COLO668 (cell line): ENCODE results near the gene NME5.

ENCODE experiments used
- DNase-seq: peaks from one replicate; lab custom pipeline; 2025; ENCODE audit not compliant: unreplicated experiment; lab: John Stamatoyannopoulos, UW

The NME5 gene

GRCh38 chr5:138140268-138140667, 1.0 kb upstream of the NME5 start:
- no peak for DNase-seq

GRCh38 chr5:138139781-138140090, 508 bp upstream of the NME5 start:
- no peak for DNase-seq

DNA sequence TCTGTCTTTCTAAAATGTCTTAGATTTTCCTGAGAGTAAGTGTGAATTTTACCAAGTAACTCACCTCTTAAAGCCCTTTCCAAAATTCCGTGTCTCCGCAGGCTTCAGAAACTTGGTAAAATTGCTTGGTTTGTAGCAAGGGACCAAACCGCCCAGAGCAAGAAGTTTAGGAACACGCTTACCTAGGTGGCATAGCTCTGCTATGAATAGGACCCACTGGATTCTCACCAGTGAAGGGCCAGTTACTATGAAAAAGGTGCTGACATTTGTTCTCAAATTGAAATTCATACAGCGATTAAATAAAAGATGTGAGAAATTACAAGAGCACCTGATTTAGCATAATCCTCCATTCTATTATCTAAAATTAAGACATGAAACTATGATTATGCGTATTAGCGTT, 6.7 kb downstream of the NME5 start:
- no peak for DNase-seq

- no peak for DNase-seq
Measured at GRCh38 chr5:138129347-138129746, 9.9 kb downstream of the NME5 start.

GRCh38 chr5:138128334-138128733, 10.9 kb downstream of the NME5 start:
- no peak for DNase-seq

DNA sequence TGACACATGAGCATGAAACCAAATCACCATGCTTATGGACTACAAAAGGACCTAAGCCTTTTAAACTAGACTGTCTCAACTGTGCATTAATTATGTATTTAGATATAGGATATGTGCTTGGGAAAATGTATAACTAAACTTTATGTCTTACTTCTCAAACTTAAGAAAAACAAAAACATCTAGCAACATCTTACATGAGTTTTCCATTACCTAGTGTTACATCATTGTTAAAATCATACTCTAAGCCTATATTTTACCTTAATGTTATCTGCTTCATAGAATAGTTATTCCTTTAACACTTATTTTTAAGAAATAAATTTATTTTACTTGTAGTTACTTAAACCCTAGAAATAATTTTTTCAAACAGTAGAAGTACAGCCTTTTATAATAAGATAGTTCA, 24.0 kb downstream of the NME5 start:
- no peak for DNase-seq

GRCh38 chr5:138111937-138112336, 27.3 kb downstream of the NME5 start:
- no peak for DNase-seq

DNA sequence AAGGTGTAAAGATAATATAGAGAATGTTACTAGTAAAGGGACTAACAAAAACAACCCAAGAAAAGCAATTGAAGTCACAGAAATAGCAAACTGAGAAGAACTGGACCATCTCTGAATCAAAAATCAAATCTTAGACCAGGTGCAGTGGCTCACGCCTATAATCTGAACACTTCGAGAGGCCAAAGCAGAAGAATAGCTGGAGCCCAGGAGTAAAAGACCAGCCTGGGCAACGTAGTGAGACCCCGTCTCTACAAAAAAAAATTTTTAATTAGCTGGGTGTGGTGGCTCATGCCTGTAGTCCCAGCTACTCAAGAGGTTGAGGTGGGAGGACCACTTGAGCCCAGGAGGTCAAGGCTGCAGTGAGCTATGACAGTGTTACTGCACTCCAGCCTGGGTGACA, 28.0 kb downstream of the NME5 start:
- DNase-seq: no peak

GRCh38 chr5:138110266-138110963, 28.8 kb downstream of the NME5 start:
- no peak for DNase-seq

DNA sequence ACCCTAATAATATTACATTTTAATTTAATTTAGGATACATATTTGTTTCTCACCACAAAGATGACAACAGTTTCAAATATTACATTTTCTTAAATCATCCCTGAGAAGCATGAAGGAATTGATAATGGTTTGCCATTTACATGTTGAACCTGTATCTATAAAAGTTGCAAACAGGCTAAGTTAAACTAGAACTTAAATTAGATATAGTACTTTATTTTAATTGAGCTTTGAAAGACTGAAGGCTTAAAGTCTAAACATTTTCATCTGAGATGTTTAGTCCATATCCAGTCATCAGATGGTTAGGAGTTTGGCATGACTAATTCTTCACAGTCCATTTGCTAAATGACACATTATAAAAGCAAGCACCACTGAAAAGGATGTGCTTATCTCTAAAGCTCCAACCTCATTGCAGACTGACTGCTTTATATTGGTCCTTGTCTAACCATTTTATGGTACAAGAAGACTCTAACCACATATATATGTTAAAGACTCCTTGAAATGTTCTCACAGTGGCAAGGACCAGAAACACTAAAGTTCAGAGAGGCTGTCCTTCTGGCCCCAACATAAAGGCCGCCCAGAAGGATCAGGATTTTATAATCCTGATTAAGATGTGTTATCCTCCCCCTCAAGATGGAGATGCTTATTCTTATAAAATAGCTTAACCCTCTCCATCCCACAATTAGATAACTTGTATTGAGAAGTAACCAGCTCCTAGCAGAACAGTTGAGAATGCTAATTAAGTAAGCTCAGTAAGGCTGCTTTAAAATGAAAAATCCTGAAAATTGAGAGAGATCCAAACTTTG, 29.6 kb downstream of the NME5 start:
- DNase-seq: no peak

DNA sequence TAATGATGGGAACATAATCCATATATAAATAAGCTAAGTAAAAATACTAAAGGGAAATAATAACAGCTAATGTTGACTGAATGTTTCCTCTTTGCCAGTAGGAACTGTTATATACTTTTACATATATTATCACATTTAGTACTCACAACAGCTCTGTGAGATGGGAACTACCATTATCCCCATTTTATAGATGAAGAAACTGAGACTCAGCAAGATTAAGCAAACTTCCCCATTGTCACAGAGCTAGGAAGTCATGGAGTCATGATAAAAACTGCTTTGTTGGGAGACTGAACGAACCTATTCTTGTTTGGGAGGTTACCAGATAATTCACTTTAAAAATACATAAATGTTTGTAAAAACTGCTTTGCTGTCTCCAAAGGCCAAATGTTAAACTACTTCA, 32.0 kb downstream of the NME5 start:
- DNase-seq: no peak

DNA sequence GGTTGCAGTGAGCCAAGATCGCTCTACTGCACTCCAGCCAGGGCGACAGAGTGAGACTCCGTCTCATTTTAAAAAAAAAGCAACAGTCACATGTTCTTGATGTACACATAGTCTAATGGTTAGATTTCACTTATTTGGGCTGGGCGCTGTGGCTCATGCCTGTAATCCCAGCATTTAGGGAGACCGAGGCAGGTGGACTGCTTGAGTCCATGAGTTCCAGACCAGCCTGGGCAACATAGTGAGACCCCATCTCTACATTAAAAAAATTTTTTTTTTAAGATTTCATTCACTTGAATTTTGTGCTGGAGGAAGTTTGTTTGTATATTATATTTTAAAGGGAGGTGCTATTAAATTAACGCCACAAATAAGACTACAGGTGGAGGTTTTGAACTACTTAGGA, 33.5 kb downstream of the NME5 start:
- DNase-seq: no peak

- no peak for DNase-seq
Measured at GRCh38 chr5:138103319-138103637, 36.0 kb downstream of the NME5 start.

DNA sequence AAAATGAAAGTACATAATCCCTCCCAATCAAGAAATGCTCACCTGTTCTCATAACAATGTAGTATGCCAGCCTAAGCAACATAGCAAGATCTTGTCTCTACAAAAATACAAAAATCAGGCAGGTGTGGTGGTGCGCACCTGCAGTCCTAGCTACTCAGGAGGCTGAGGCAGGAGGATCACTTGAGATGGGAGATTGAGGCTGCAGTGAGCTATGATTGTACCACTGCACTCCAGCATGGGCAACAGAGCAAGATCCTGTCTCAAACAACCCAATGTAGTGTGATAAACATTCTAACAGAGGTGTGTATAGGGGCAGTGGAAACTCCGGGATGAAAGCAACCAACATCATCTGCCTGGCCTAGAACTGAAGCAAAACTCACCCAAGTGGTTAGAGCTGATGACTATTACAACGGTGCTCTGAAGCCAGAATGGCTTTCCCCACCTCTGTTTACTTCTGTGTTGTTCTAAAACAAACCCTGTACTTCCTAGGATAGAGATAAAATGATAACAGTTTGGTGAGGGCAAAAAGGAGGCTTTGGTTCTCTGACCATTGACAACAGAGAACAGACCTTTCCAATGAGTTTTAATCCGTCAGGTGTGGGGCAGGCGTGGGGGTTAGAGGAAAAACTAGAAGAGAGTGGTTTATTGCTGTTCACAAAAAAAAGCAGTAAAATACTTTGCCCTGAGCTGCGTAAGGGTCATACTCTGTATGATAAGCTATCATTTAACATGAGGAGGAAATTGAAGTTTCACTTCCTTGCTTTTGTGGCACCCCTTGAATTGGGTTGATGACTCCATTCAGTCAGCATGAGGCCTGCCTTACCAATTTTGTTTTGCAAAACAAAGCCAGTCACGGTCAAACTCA, 36.5 kb downstream of the NME5 start:
- no peak for DNase-seq

- no peak for DNase-seq
Measured at GRCh38 chr5:138096997-138097828, 42.0 kb downstream of the NME5 start.

DNA sequence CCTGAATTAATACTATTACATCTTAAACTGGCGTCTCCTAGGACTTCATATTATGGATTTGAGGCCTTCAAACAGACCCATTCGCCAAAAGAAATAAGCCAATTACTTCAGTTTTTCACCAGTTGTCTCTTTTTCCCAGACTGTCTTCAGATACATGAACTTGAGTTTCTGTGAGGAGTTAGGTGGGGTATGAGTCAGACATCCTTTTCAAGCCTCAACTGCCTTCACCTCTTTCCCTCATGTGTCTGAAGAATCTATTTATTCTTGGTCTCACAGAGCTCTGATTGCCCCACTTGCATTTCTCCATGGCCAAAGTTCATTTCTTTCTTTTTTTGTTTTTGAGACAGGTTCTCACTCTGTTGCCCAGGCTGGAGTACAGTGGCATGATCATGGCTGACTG, 42.9 kb downstream of the NME5 start:
- no peak for DNase-seq

DNA sequence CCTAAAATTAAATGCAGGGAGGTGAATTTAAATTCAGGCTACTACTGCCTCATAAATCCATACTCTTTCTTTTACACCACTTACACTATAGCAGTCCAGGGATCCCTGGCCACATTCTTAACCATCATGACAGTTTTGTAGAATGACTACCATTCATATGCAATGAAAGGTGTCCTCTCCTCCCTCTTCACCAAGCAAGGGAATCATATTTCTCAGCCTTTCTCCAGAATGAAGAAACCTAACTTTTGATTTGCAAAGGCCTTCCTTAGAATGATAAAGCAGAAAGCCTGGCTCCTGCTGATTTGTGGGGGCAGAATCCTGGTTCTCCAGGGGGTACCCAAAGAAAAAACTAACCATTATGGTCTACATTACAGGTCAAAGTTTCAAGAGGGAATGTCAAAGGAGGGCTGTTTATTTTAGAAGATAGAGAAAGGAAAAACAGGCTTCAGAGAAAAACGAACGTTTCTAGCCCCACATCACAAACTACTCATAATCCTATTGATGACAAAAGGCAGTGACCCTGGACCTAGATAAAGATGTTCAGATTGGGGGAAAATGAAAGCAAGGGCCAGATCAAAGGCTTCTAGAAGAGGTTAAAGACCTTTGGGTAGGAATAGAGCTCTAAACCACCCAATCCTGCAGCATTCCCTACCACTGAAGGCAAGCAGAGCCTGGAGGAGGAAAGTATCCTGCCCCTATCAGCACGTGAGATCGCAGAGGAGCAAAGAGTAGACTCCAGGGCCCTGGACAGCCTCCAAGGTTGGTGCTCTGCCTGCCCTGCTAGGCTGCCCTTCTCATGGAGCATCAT, 43.9 kb downstream of the NME5 start:
- DNase-seq: no peak

DNA sequence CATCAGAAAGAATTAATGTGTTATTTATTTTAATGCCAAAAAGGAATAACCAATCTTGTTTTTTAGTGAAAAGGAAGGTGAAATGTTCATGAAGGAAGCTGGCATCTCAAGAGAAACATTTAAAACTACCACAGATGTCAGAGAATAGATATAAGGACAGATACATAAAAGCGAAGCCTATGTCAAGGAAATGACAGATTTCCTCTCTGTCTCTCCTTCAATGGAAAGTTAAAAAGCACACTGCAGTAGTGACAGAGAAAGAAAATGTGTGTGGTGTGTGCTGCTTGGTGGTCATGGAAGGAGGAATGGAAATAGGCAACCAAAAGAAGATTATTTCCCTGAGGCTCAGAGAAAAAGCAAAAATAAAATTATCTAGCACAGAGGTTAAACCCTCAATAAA, 46.2 kb downstream of the NME5 start:
- no peak for DNase-seq

GRCh38 chr5:138092301-138092700, 46.9 kb downstream of the NME5 start:
- no peak for DNase-seq

GRCh38 chr5:138091685-138092084, 47.5 kb downstream of the NME5 start:
- no peak for DNase-seq
